ENCODE data around the gene APOA4. TPM values are rescaled to one million over a fixed set of nuclear protein-coding genes. Genes with fewer than 3 reads are reported as not detected.

APOA4 gene
- total and polyA plus RNA-seq, 8 donors: 0.08 to 278 (median 0.45) TPM; not detected in 4

GRCh38 chr11:116852261-116853031 lies 29.3 kb upstream of the APOA4 start:
- Histone ChIP-seq H3K4me1 (peaks cover 28 to 49% (median 33%) of the 10 kb centered on the region in 4 donors), H3K27me3 (no peaks in the 10 kb centered on the region), H3K9me3 (no peaks in the 10 kb centered on the region), H3K27ac (peak overlapping the region; percentile 44 to 73 (median 63)), H3K36me3 (peaks cover 11 to 52% (median 43%) of the 10 kb centered on the region in 4 donors), H3K4me3 (no peak overlapping the region)
- WGBS, 5 donors: 39 to 66% (median 46%) methylated on average over 3 to 5 of the region's 5 CpGs
- peak in 1 of 2 donors; percentile 41 for DNase-seq
- peak in 1 of 3 donors; percentile 11 for TF ChIP-seq POLR2AphosphoS5 (IDR thresholded peaks at IDR 0.05)
- no peak for TF ChIP-seq CTCF (IDR thresholded peaks at IDR 0.05)
- no peak for TF ChIP-seq EP300 (IDR thresholded peaks at IDR 0.05)
- TF ChIP-seq POLR2A (IDR thresholded peaks at IDR 0.05): no peak
- intact Hi-C loops (cut with DNase I; ENCODE audit: low total_unique reads): no loop called here

- TF ChIP-seq POLR2AphosphoS5 (IDR thresholded peaks at IDR 0.05): no peak
- TF ChIP-seq EP300 (IDR thresholded peaks at IDR 0.05): no peak
- TF ChIP-seq CTCF (IDR thresholded peaks at IDR 0.05): no peak
- no peak for TF ChIP-seq POLR2A (IDR thresholded peaks at IDR 0.05)
- H3K27ac ChIP-seq: peak overlapping the region in 4 of 5 donors; percentile 9 to 73 (median 46)
- no peak for DNase-seq
- H3K4me1 ChIP-seq: peaks cover 28 to 49% (median 33%) of the 10 kb centered on the region in 4 donors
- no peaks in the 10 kb centered on the region for H3K27me3 ChIP-seq
- intact Hi-C loops (cut with DNase I; ENCODE audit: low total_unique reads): no loop called here
- H3K9me3 ChIP-seq: no peaks in the 10 kb centered on the region
- 69 to 81% (median 78%) methylated on average over 7 of the region's 7 CpGs for WGBS, 5 donors
- peaks cover 19 to 52% (median 44%) of the 10 kb centered on the region in 4 donors for H3K36me3 ChIP-seq
- H3K4me3 ChIP-seq: no peak overlapping the region
Observed at GRCh38 chr11:116851626-116852025, 28.5 kb upstream of the APOA4 start.

- 84 to 92% (median 90%) methylated on average over 6 of the region's 6 CpGs for WGBS, 5 donors
- Histone ChIP-seq H3K4me1 (peaks cover 27 to 38% (median 32%) of the 10 kb centered on the region in 4 donors), H3K4me3 (no peak overlapping the region), H3K36me3 (peaks cover 34 to 60% (median 58%) of the 10 kb centered on the region in 4 donors), H3K27ac (no peak overlapping the region), H3K9me3 (no peaks in the 10 kb centered on the region), H3K27me3 (no peaks in the 10 kb centered on the region)
- intact Hi-C loops (cut with DNase I; ENCODE audit: low total_unique reads): no loop called here
- DNase-seq: no peak
- TF ChIP-seq POLR2A (IDR thresholded peaks at IDR 0.05) (no peak), POLR2AphosphoS5 (IDR thresholded peaks at IDR 0.05) (no peak)
Observed at GRCh38 chr11:116849486-116849885, 26.4 kb upstream of the APOA4 start.

- Histone ChIP-seq H3K4me3 (no peak overlapping the region), H3K27ac (no peak overlapping the region), H3K36me3 (peaks cover 35 to 59% (median 58%) of the 10 kb centered on the region in 4 donors), H3K9me3 (no peaks in the 10 kb centered on the region), H3K27me3 (no peaks in the 10 kb centered on the region), H3K4me1 (peaks cover 22 to 33% (median 29%) of the 10 kb centered on the region in 4 donors)
- DNase-seq: no peak
- intact Hi-C loops (cut with DNase I; ENCODE audit: low total_unique reads): no loop called here
- 90 to 98% (median 95%) methylated on average over 11 to 12 of the region's 12 CpGs for WGBS, 5 donors
- TF ChIP-seq CTCF (IDR thresholded peaks at IDR 0.05) (no peak), POLR2AphosphoS5 (IDR thresholded peaks at IDR 0.05) (no peak), EP300 (IDR thresholded peaks at IDR 0.05) (no peak), POLR2A (IDR thresholded peaks at IDR 0.05) (no peak)
Observed at GRCh38 chr11:116849060-116849459, 26.0 kb upstream of the APOA4 start.

- H3K4me1 ChIP-seq: peaks cover 12 to 31% (median 18%) of the 10 kb centered on the region in 4 donors
- H3K4me3 ChIP-seq: no peak overlapping the region
- intact Hi-C loops (cut with DNase I; ENCODE audit: low total_unique reads): no loop called here
- peaks cover 42 to 70% (median 65%) of the 10 kb centered on the region in 4 donors for H3K36me3 ChIP-seq
- no peaks in the 10 kb centered on the region for H3K9me3 ChIP-seq
- H3K27me3 ChIP-seq: no peaks in the 10 kb centered on the region
- WGBS, 5 donors: 93 to 97% (median 95%) methylated on average over 4 of the region's 4 CpGs
- no peak for DNase-seq
- no peak for TF ChIP-seq POLR2AphosphoS5 (IDR thresholded peaks at IDR 0.05)
- no peak for TF ChIP-seq CTCF (IDR thresholded peaks at IDR 0.05)
- TF ChIP-seq EP300 (IDR thresholded peaks at IDR 0.05): no peak
- no peak for TF ChIP-seq POLR2A (IDR thresholded peaks at IDR 0.05)
- H3K27ac ChIP-seq: no peak overlapping the region
Observed at GRCh38 chr11:116847612-116848011, 24.5 kb upstream of the APOA4 start.
